NCI-H1417 (cell line): ENCODE results near the gene SELENOS.
A peak's percentile ranks its signal among the peaks of the same experiment; 100 is the strongest.

Experiments used
- DNase-seq, 3 experiments: peaks; one replicate each; lab custom pipeline; 2025; lab: John Stamatoyannopoulos, UW

The SELENOS gene

GRCh38 chr15:101250873-101251829, 26.1 kb downstream of the SELENOS start:
- peak; percentile 58 to 66 (median 64) for DNase-seq

- peak in 2 of 3 experiments; percentile 46 to 64 for DNase-seq
These were observed 26.9 kb downstream of the SELENOS start for GRCh38 chr15:101250341-101250831.

GRCh38 chr15:101248274-101248673, 29.0 kb downstream of the SELENOS start:
- DNase-seq, result no peak

GRCh38 chr15:101246824-101247745, 30.2 kb downstream of the SELENOS start:
- DNase-seq, result no peak

GRCh38 chr15:101246391-101246790, 30.9 kb downstream of the SELENOS start:
- no peak for DNase-seq

- no peak for DNase-seq
These were observed 32.2 kb downstream of the SELENOS start for GRCh38 chr15:101244889-101245668.

- no peak for DNase-seq
These were observed 33.1 kb downstream of the SELENOS start for GRCh38 chr15:101244036-101244781.

- no peak for DNase-seq
These were observed 33.9 kb downstream of the SELENOS start for GRCh38 chr15:101243420-101243819.

GRCh38 chr15:101242999-101243336, 34.3 kb downstream of the SELENOS start:
- DNase-seq, result no peak

GRCh38 chr15:101242160-101242998, 34.9 kb downstream of the SELENOS start:
- peak in 1 of 3 experiments; percentile 66 for DNase-seq

- no peak for DNase-seq
These were observed 36.9 kb downstream of the SELENOS start for GRCh38 chr15:101240358-101240757.

- DNase-seq, result no peak
These were observed 37.6 kb downstream of the SELENOS start for GRCh38 chr15:101239724-101240136.

- DNase-seq, result no peak
These were observed 40.0 kb downstream of the SELENOS start for GRCh38 chr15:101237251-101237650.

- no peak for DNase-seq
These were observed 43.5 kb downstream of the SELENOS start for GRCh38 chr15:101233651-101234280.

- DNase-seq, result no peak
These were observed 44.6 kb downstream of the SELENOS start for GRCh38 chr15:101232677-101233076.

- no peak for DNase-seq
These were observed 49.0 kb downstream of the SELENOS start for GRCh38 chr15:101228313-101228712.

GRCh38 chr15:101225658-101226057, 51.6 kb downstream of the SELENOS start:
- DNase-seq, result no peak
